Fibroblast of the aortic adventitia (primary cell): Measurements from ENCODE around the gene AGBL4. TPM values are rescaled to one million over a fixed set of nuclear protein-coding genes. Genes with fewer than 3 reads are reported as not detected.

ENCODE experiments used
- DNase-seq: peaks from one replicate; pipeline ENCODE4 v3.0.0-alpha.2; 2010; ENCODE audit warnings: low read depth
- H3K4me3 ChIP-seq: 2 replicates; pipeline ENCODE4 v1.5.1; 2011; ENCODE audit warnings: low read depth, mild to moderate bottlenecking, control low read depth, low read length, moderate library complexity
- CTCF ChIP-seq: IDR thresholded peaks from 2 replicates; pipeline ENCODE4 v1.5.1; 2011; ENCODE audit warnings: mild to moderate bottlenecking, low read length, control low read depth, inconsistent platforms; ENCODE audit not compliant: insufficient read depth
- total RNA-seq: library from RNA; depleted of rRNA; stranded (reverse); fragments of >200 nt; gene quantifications from 2 replicates; pipeline ENCODE4 v1.2.3, GENCODE V29; 2012; ENCODE audit warnings: low replicate concordance

The AGBL4 gene
- total RNA-seq, 1 donor, result not detected

GRCh38 chr1:48740621-48741020 is 1283.1 kb downstream of the AGBL4 start:
- H3K4me3 ChIP-seq, result no peak overlapping the region
- no peak for DNase-seq
- no peak for TF ChIP-seq CTCF

- no peak overlapping the region for H3K4me3 ChIP-seq
- no peak for DNase-seq
- no peak for TF ChIP-seq CTCF
These were observed 1284.7 kb downstream of the AGBL4 start for GRCh38 chr1:48739091-48739490.

- TF ChIP-seq CTCF, result no peak
- no peak for DNase-seq
- H3K4me3 ChIP-seq, result no peak overlapping the region
These were observed 1285.4 kb downstream of the AGBL4 start for GRCh38 chr1:48738356-48738755.

- TF ChIP-seq CTCF, result no peak
- H3K4me3 ChIP-seq, result no peak overlapping the region
These were observed 1288.0 kb downstream of the AGBL4 start for GRCh38 chr1:48735796-48736195.

GRCh38 chr1:48730164-48730910 is 1293.4 kb downstream of the AGBL4 start:
- no peak overlapping the region for H3K4me3 ChIP-seq
- TF ChIP-seq CTCF, result no peak
- DNase-seq, result no peak

More at GRCh38 chr1:48735796-48736195, 1288.0 kb downstream of the AGBL4 start:
- DNase-seq, result no peak

- no peak for TF ChIP-seq CTCF
- H3K4me3 ChIP-seq, result no peak overlapping the region
- no peak for DNase-seq
These were observed 1295.2 kb downstream of the AGBL4 start for GRCh38 chr1:48728584-48728983.
